HG02678 (cell line): ENCODE measurements around the gene OLIG2.

Experiments
- ATAC-seq: cut with Tn5 transposase; IDR thresholded peaks from one replicate; pipeline ENCODE4 v1.9.1; 2021; ENCODE audit warnings: mild to moderate bottlenecking, moderate library complexity; ENCODE audit not compliant: unreplicated experiment

Gene OLIG2

DNA sequence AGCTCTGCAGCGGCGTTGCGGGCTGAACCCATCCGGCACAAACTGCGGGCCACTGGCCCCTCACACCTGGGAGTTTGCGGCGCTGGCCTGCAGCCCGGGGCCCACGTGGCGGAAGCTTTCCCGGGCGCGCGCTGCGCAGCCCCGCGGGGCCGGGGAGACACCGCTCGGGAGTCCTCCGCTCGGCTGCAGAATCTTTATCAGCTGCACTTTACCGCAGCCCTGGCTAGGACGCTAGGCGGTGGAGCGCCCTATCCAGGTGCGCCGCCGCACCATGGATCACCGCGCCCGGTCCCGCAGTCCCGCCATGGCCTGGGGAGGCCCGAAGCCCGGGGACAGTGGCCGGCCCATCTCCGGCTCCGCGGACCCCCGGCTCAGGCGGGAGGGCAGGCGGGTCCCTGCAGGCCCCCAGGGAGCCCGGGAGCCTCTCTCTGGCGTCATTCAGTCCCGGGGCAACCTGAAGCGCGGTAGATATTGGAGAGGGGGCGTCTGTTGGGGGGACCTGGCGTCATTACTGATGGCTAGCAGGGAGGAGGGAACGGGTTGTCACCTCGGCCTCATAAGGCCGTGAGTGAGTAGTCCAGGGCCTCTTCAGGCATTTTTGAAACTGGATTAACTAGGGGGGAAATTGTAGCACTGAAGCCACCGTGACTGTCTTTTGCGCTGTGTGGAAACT is 5.7 kb upstream of the OLIG2 start:
- ATAC-seq, result no peak

DNA sequence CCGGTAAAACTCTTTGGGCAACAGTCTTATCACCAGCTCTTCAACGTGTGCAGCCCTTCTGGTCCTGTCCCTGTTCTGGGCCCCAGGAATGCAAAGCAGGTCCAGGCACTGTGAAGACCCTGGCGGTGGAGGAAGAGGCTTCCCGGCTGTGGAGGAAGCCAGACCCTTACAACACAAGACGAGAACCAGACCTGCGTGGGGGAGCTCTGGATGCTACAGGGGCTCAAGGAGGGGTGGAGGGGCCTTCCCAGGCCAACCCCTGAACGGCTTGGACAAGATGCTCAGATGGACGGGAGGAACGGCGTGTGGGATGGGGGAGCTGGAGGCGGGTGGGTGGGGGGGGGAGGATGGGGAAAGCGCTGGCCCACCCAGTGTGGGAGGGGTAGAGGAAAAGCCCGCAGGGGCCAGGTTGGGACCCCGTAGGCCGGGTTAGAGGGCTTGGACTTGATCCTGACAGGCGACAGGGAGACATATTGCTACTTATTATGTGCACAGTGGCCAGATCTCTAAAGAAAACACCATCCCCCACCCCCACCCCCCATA is 5.1 kb upstream of the OLIG2 start:
- no peak for ATAC-seq

DNA sequence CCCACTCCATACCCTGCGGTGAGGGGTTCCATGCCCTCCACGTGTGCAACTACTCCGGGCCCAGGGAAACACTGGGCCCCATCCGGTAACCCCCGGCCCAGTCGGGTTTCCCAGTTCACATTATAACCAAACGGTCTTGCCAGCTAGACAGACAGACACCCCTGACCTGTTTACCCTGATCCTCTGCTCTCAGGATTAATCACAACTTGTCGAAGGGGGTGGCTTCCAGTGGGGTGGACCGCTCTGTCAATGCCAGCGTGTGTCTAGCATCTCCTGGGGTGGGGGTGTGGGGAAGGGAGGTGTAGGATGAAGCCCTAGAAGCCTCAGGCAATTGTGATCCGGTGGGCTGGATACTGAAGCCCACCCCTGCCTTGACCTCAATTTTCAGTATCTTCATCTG is 4.6 kb upstream of the OLIG2 start:
- no peak for ATAC-seq

DNA sequence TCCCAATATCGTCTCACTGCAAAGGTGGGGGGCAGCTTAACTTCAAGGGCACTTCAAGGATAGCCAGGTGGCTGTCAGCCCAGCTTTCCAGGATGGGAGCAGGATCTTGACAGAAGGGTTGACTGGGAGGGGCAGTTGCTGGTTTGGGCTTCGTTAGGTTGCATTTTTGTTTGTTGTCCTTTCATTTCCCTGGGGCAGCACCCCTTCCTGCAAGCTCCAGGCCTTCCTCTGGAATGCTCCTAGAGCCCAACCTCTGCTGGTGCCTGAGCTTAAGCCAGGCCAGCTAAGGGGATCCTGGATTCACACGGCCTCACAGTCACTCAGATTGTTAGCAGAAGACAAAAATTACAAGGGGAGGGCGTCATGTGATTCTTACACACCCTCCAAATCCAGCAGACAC is 4.1 kb upstream of the OLIG2 start:
- no peak for ATAC-seq

DNA sequence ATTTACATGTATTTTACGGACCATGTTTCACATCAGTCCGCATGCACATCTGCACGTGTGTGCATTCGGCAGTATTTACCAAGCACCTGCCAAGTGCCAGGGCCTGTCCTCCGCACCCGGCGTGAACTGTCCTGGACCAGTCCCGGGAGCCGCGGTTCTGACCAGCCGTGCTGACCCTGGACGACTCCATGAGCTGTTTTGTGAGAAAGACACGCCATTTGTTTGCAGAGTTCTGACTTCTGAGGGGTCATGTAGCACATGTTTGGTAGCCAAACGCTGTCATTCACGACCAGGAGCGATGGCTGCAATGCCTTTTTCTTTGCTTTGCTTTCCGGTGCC is 3.3 kb upstream of the OLIG2 start:
- ATAC-seq, result no peak

DNA sequence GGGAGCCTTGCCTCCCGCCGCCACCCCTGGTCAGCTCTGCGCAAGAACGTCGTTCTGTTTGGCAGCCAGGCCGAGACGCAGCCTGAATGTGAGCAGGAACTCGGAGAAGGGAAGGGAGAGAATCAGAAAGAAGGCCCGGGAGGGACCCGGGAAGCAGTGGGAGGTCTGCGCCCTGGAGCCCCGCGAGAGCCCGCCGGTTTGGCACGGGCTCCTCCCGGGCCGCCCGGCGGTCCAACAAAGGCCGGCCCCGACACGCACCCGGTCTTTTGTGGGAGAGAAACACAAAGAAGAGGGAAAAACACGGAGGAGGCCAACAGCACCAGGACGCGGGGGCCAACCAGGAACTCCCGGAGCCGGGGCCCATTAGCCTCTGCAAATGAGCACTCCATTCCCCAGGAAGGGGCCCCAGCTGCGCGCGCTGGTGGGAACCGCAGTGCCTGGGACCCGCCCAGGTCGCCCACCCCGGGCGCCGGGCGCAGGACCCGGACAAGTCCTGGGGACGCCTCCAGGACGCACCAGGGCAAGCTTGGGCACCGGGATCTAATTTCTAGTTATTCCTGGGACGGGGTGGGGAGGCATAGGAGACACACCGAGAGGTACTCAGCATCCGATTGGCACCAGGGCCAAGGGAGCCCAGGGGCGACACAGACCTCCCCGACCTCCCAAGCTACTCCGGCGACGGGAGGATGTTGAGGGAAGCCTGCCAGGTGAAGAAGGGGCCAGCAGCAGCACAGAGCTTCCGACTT is 2.7 kb upstream of the OLIG2 start:
- ATAC-seq, result no peak

DNA sequence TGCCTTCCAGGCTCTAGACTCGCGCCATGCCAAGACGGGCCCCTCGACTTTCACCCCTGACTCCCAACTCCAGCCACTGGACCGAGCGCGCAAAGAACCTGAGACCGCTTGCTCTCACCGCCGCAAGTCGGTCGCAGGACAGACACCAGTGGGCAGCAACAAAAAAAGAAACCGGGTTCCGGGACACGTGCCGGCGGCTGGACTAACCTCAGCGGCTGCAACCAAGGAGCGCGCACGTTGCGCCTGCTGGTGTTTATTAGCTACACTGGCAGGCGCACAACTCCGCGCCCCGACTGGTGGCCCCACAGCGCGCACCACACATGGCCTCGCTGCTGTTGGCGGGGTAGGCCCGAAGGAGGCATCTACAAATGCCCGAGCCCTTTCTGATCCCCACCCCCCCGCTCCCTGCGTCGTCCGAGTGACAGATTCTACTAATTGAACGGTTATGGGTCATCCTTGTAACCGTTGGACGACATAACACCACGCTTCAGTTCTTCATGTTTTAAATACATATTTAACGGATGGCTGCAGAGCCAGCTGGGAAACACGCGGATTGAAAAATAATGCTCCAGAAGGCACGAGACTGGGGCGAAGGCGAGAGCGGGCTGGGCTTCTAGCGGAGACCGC is 2.0 kb upstream of the OLIG2 start:
- no peak for ATAC-seq

DNA sequence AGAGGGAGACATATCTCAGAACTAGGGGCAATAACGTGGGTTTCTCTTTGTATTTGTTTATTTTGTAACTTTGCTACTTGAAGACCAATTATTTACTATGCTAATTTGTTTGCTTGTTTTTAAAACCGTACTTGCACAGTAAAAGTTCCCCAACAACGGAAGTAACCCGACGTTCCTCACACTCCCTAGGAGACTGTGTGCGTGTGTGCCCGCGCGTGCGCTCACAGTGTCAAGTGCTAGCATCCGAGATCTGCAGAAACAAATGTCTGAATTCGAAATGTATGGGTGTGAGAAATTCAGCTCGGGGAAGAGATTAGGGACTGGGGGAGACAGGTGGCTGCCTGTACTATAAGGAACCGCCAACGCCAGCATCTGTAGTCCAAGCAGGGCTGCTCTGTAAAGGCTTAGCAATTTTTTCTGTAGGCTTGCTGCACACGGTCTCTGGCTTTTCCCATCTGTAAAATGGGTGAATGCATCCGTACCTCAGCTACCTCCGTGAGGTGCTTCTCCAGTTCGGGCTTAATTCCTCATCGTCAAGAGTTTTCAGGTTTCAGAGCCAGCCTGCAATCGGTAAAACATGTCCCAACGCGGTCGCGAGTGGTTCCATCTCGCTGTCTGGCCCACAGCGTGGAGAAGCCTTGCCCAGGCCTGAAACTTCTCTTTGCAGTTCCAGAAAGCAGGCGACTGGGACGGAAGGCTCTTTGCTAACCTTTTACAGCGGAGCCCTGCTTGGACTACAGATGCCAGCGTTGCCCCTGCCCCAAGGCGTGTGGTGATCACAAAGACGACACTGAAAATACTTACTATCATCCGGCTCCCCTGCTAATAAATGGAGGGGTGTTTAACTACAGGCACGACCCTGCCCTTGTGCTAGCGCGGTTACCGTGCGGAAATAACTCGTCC is 1.3 kb upstream of the OLIG2 start:
- no peak for ATAC-seq

DNA sequence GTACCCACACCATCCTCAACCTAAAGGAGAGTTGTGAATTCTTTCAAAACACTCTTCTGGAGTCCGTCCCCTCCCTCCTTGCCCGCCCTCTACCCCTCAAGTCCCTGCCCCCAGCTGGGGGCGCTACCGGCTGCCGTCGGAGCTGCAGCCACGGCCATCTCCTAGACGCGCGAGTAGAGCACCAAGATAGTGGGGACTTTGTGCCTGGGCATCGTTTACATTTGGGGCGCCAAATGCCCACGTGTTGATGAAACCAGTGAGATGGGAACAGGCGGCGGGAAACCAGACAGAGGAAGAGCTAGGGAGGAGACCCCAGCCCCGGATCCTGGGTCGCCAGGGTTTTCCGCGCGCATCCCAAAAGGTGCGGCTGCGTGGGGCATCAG is 638 bp upstream of the OLIG2 start:
- no peak for ATAC-seq

DNA sequence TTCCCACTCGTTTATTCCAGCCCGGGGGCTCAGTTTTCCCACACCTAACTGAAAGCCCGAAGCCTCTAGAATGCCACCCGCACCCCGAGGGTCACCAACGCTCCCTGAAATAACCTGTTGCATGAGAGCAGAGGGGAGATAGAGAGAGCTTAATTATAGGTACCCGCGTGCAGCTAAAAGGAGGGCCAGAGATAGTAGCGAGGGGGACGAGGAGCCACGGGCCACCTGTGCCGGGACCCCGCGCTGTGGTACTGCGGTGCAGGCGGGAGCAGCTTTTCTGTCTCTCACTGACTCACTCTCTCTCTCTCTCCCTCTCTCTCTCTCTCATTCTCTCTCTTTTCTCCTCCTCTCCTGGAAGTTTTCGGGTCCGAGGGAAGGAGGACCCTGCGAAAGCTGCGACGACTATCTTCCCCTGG is 716 bp downstream of the OLIG2 start:
- no peak for ATAC-seq

DNA sequence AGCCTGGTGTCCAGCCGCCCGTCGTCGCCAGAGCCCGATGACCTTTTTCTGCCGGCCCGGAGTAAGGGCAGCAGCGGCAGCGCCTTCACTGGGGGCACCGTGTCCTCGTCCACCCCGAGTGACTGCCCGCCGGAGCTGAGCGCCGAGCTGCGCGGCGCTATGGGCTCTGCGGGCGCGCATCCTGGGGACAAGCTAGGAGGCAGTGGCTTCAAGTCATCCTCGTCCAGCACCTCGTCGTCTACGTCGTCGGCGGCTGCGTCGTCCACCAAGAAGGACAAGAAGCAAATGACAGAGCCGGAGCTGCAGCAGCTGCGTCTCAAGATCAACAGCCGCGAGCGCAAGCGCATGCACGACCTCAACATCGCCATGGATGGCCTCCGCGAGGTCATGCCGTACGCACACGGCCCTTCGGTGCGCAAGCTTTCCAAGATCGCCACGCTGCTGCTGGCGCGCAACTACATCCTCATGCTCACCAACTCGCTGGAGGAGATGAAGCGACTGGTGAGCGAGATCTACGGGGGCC is 1.2 kb downstream of the OLIG2 start:
- ATAC-seq, result no peak

DNA sequence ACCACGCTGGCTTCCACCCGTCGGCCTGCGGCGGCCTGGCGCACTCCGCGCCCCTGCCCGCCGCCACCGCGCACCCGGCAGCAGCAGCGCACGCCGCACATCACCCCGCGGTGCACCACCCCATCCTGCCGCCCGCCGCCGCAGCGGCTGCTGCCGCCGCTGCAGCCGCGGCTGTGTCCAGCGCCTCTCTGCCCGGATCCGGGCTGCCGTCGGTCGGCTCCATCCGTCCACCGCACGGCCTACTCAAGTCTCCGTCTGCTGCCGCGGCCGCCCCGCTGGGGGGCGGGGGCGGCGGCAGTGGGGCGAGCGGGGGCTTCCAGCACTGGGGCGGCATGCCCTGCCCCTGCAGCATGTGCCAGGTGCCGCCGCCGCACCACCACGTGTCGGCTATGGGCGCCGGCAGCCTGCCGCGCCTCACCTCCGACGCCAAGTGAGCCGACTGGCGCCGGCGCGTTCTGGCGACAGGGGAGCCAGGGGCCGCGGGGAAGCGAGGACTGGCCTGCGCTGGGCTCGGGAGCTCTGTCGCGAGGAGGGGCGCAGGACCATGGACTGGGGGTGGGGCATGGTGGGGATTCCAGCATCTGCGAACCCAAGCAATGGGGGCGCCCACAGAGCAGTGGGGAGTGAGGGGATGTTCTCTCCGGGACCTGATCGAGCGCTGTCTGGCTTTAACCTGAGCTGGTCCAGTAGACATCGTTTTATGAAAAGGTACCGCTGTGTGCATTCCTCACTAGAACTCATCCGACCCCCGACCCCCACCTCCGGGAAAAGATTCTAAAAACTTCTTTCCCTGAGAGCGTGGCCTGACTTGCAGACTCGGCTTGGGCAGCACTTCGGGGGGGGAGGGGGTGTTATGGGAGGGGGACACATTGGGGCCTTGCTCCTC is 1.9 kb downstream of the OLIG2 start:
- no peak for ATAC-seq

DNA sequence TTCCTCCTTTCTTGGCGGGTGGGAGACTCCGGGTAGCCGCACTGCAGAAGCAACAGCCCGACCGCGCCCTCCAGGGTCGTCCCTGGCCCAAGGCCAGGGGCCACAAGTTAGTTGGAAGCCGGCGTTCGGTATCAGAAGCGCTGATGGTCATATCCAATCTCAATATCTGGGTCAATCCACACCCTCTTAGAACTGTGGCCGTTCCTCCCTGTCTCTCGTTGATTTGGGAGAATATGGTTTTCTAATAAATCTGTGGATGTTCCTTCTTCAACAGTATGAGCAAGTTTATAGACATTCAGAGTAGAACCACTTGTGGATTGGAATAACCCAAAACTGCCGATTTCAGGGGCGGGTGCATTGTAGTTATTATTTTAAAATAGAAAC is 2.5 kb downstream of the OLIG2 start:
- no peak for ATAC-seq

DNA sequence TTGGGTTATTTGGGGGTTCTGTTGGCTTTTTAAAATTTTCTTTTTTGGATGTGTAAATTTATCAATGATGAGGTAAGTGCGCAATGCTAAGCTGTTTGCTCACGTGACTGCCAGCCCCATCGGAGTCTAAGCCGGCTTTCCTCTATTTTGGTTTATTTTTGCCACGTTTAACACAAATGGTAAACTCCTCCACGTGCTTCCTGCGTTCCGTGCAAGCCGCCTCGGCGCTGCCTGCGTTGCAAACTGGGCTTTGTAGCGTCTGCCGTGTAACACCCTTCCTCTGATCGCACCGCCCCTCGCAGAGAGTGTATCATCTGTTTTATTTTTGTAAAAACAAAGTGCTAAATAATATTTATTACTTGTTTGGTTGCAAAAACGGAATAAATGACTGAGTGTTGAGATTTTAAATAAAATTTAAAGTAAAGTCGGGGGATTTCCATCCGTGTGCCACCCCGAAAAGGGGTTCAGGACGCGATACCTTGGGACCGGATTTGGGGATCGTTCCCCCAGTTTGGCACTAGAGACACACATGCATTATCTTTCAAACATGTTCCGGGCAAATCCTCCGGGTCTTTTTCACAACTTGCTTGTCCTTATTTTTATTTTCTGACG is 3.1 kb downstream of the OLIG2 start:
- ATAC-seq, result no peak

DNA sequence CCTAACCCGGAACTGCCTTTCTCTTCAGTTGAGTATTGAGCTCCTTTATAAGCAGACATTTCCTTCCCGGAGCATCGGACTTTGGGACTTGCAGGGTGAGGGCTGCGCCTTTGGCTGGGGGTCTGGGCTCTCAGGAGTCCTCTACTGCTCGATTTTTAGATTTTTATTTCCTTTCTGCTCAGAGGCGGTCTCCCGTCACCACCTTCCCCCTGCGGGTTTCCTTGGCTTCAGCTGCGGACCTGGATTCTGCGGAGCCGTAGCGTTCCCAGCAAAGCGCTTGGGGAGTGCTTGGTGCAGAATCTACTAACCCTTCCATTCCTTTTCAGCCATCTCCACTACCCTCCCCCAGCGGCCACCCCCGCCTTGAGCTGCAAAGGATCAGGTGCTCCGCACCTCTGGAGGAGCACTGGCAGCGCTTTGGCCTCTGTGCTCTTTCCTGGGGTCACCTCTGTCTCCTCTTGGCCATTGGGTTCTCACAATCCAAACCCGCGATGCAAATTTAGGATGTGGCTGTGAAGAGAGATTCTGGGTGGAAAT is 3.7 kb downstream of the OLIG2 start:
- ATAC-seq, result no peak

DNA sequence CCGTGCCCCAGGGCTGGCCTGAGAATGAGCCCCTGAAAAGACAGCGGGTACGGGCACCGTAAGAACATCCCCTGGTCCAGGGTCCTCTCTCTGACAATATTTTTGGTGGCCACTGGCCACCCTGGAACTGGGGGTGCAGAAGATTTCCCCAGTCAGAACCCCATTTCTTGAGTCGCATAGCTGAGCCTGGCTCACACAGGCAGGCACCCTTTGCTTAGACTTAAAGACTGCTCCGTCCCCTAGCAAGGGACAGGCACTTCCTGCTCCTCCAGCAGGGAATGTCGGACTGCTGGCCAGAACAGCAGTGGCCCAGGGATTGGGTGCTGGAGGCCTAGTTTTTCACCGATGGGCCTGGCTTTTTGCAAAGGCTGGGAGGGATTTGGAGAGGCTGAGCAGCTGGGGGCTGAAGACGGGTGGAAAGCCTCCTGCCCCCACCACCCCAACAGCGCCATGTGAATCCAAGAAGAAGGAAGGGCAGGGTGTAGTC is 4.3 kb downstream of the OLIG2 start:
- no peak for ATAC-seq

DNA sequence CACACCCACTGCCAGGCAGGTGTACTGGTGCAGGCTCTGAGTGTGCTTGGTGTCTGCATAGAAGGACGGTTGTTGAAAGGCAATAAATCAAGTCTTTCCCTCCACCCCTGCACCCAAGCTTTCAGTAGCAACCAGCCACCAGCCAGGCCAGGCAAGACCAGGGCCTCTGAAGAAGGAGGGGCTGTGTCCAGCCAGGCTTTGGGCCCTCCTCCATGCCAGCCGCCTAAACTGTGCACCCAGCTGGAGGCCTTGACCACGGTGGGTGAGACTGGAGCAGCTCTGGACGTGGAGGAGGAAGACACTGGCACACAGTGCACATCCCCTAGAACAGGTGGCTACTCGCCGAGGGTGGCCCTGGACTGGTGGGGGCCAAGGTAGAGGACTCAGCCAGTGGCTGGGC is 4.9 kb downstream of the OLIG2 start:
- ATAC-seq, result no peak

DNA sequence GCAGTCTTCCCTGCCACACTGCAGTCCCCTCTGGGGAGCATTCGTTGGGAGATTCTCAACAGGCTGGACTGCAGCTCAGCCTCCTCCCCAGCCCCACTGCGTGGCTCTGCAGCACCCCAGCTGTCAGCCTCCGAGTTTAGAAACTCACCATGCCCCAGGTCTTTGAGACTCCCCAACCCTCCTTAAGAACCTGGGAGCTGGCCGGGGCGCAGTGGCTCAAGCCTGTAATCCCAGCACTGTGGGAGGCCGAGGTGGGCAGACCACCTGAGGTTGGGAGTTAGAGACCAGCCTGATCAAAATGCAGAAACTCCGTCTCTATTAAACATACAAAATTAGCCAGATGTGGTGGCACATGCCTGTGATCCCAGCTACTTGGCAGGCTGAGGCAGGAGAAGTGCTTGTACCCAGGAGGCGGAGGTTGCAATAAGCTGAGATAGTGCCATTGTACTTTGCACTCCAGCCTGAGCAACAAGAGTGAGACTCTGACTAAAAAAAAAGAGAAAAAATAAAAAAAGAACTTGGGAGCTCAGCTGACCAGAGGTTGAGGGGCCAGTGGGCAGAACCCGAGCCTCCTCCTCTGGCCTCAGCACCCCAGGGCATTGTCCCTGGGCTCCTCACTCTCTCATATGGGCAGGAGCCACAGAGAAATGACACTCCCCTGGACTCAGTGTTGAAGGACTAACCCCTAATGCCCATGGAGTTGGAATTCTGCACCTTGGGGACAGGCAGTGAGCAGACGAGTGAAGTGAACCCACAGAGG is 5.6 kb downstream of the OLIG2 start:
- ATAC-seq, result no peak
